Measurements from ENCODE around the gene WDFY3.

DNA sequence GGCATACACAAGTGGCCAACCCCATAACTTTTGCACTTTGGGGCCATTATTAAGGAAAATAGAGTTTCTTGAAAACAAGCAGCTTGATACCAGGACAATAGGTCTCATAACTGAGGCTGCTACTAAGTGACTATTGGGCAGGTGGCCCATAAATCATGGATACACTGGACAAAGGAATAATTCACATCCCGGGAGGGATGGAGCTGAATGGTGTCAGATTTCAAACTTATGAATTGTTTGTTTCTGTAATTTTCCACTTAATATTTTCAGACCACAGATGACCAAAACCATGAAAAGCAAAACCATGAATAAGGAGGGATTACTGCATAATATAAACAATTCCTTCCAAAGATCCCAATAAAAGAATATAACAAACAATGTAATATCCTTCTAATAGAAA, 114.4 kb downstream of the WDFY3 start:
- TF ChIP-seq, protein P1, sequence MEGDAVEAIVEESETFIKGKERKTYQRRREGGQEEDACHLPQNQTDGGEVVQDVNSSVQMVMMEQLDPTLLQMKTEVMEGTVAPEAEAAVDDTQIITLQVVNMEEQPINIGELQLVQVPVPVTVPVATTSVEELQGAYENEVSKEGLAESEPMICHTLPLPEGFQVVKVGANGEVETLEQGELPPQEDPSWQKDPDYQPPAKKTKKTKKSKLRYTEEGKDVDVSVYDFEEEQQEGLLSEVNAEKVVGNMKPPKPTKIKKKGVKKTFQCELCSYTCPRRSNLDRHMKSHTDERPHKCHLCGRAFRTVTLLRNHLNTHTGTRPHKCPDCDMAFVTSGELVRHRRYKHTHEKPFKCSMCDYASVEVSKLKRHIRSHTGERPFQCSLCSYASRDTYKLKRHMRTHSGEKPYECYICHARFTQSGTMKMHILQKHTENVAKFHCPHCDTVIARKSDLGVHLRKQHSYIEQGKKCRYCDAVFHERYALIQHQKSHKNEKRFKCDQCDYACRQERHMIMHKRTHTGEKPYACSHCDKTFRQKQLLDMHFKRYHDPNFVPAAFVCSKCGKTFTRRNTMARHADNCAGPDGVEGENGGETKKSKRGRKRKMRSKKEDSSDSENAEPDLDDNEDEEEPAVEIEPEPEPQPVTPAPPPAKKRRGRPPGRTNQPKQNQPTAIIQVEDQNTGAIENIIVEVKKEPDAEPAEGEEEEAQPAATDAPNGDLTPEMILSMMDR (IDR thresholded peaks at IDR 0.05), result no peak
- no peak for TF ChIP-seq POLR2A (IDR thresholded peaks at IDR 0.05)

Data from Peyer's patch (tissue), 4 donors.